K562 (cell line): ENCODE data around the gene ZNF503. TPM values are rescaled to one million over a fixed set of nuclear protein-coding genes. Genes with fewer than 3 reads are reported as not detected.
"Not testable (repeated sequence)": the region's sequence is repeated elsewhere in the genome, so short reads cannot be mapped to it uniquely, and the experiment has no call there.

Source experiments
- ATAC-seq: fragments of 200-7000 bp; cut with Tn5 transposase; 3 replicates; pipeline ENCODE4 v1.9.1; 2020; ENCODE audit warnings: moderate library complexity
- BruUV-seq: library from RNA; stranded (reverse); fragments of 400-500 nt; replicated peaks from 2 replicates; lab custom pipeline; 2021; lab: Mats Ljungman, UMichigan
- CTCF ChIA-PET: fragments of 300-600 bp; formaldehyde crosslinking; extraction: SDS; loops from one replicate; lab custom pipeline; 2021; ENCODE audit warnings: low intra/inter-chr PET ratio; lab: Yijun Ruan, JAX
- POLR2A ChIA-PET: fragments of 300-600, 350-650 bp; sonication (Branson Sonifier 250); formaldehyde crosslinking; extraction: SDS; loops from one replicate; lab custom pipeline; 2021; ENCODE audit warnings: antibody characterized with exemption, inconsistent platforms; lab: Yijun Ruan, JAX
- DNase-seq, 4 experiments: peaks; one replicate each; pipeline versions ENCODE4 v3.0.0 to v3.0.0-alpha.2; 2011 to 2018; ENCODE audit warnings: low spot score in 3 of 4, mixed read lengths in 3 of 4; ENCODE audit errors: extremely low read depth in 1 of 4
- FAIRE-seq: peaks from 2 replicates; lab custom pipeline; 2011; peaks lifted over from hg19 to GRCh38; lab: Jason Lieb, UNC
- H2AFZ ChIP-seq: 2 replicates; pipeline ENCODE4 v1.6.0; 2011; ENCODE audit warnings: low read depth, low read length, control low read depth, inconsistent platforms
- H3K27ac ChIP-seq: fragments of 200-600 bp; 3 replicates; pipeline ENCODE4 v1.8.0; 2011; ENCODE audit warnings: low read depth, mild to moderate bottlenecking, control low read depth, inconsistent platforms, low read length, moderate library complexity, mixed read lengths; ENCODE audit errors: extremely low read depth
- H3K27me3 ChIP-seq, 2 experiments: fragments of 300-600 bp in 1 of 2; 2 replicates in 1 of 2; 3 replicates in 1 of 2; pipeline versions ENCODE4 v1.6.0 to v1.8.0; 2011; ENCODE audit warnings: inconsistent platforms in 2 of 2, low read length in 2 of 2, mild to moderate bottlenecking in 1 of 2, mixed read lengths in 1 of 2, moderate library complexity in 1 of 2; ENCODE audit not compliant: control insufficient read depth in 2 of 2, insufficient read depth in 2 of 2
- H3K36me3 ChIP-seq: fragments of 300-600 bp; 3 replicates; pipeline ENCODE4 v1.8.0; 2011; ENCODE audit warnings: mild to moderate bottlenecking, low read length, inconsistent platforms; ENCODE audit not compliant: control insufficient read depth, insufficient read depth
- H3K4me1 ChIP-seq, 2 experiments: fragments of 200-600 bp in 1 of 2; replicated peaks in 1 of 2; 2 replicates in 1 of 2; 3 replicates in 1 of 2; pipeline versions ENCODE4 v1.5.1 to v1.8.0; 2011; ENCODE audit warnings: inconsistent platforms in 2 of 2, low read length in 2 of 2, mild to moderate bottlenecking in 1 of 2, mixed read lengths in 1 of 2, moderate library complexity in 1 of 2; ENCODE audit not compliant: control insufficient read depth in 2 of 2, insufficient read depth in 2 of 2
- H3K4me2 ChIP-seq: 2 replicates; pipeline ENCODE4 v1.6.1; 2011; ENCODE audit warnings: low read length, control low read depth, inconsistent platforms, mixed read lengths; ENCODE audit not compliant: insufficient read depth
- H3K4me3 ChIP-seq: fragments of 200-600 bp; sonication (generic), shearing (Covaris generic); 2 replicates; pipeline ENCODE4 v1.5.1; 2016; ENCODE audit warnings: control low read depth, inconsistent platforms
- H3K79me2 ChIP-seq: fragments of 200-600 bp; 3 replicates; pipeline ENCODE4 v1.8.0; 2011; ENCODE audit warnings: low read length, inconsistent platforms; ENCODE audit not compliant: control insufficient read depth, insufficient read depth
- H3K9ac ChIP-seq, 2 experiments: 2 replicates each; pipeline versions ENCODE4 v1.6.0 to v1.6.1; 2011; ENCODE audit warnings: low read depth in 2 of 2, low read length in 2 of 2, control low read depth in 1 of 2, inconsistent platforms in 1 of 2, mild to moderate bottlenecking in 1 of 2, mixed read lengths in 1 of 2; ENCODE audit not compliant: insufficient read depth in 1 of 2
- H3K9me1 ChIP-seq: one replicate; pipeline ENCODE4 v1.6.0; 2011; ENCODE audit warnings: inconsistent platforms, mild to moderate bottlenecking, low read length, moderate library complexity; ENCODE audit not compliant: control insufficient read depth, insufficient read depth
- H3K9me3 ChIP-seq: replicated peaks from 2 replicates; pipeline ENCODE4 v1.5.1; 2011; ENCODE audit warnings: low read depth, low read length, inconsistent platforms; ENCODE audit not compliant: control insufficient read depth, insufficient read depth
- H4K20me1 ChIP-seq: replicated peaks from 2 replicates; pipeline ENCODE4 v1.6.1; 2011; ENCODE audit warnings: low read length, inconsistent platforms, mixed read lengths; ENCODE audit not compliant: control insufficient read depth, insufficient read depth
- C11orf30 ChIP-seq: fragments of 450-650 bp; IDR thresholded peaks from 2 replicates; pipeline ENCODE4 v1.6.1; 2016; ENCODE audit warnings: low read depth, mild to moderate bottlenecking
- CBX1 ChIP-seq: sonication (generic); IDR thresholded peaks from 2 replicates; pipeline ENCODE4 v1.6.1; 2016; ENCODE audit warnings: antibody characterized with exemption, low read depth, mild to moderate bottlenecking
- GATA2 ChIP-seq: sonication (generic); formaldehyde crosslinking; IDR thresholded peaks from 2 replicates; pipeline ENCODE4 v1.4.0; 2020; ENCODE audit warnings: mild to moderate bottlenecking, missing genetic modification reagents
- JUND ChIP-seq, 2 experiments: IDR thresholded peaks; 2 replicates in 1 of 2; 3 replicates in 1 of 2; pipeline ENCODE4 v1.6.1; 2011; ENCODE audit warnings: borderline replicate concordance in 2 of 2, low read depth in 2 of 2, low read length in 2 of 2, improper control_type of control experiment in 1 of 2, missing biosample characterization in 1 of 2, missing genetic modification characterization in 1 of 2, missing genetic modification reagents in 1 of 2
- MAFF ChIP-seq: IDR thresholded peaks from 2 replicates; pipeline ENCODE4 v1.6.1; 2012; ENCODE audit warnings: low read length, improper control_type of control experiment
- MAFG ChIP-seq: fragments of 450-650 bp; conservative IDR thresholded peaks from 2 replicates; pipeline ENCODE4 v1.6.1; 2016; ENCODE audit warnings: missing genetic modification characterization, missing compliant biosample characterization
- MAFK ChIP-seq: IDR thresholded peaks from 2 replicates; pipeline ENCODE4 v1.6.1; 2011; ENCODE audit warnings: low read length, improper control_type of control experiment
- NR2F6 ChIP-seq: fragments of 450-650 bp; formaldehyde crosslinking; IDR thresholded peaks from 2 replicates; pipeline ENCODE4 v1.4.0; 2020; ENCODE audit warnings: mild to moderate bottlenecking
- NR4A1 ChIP-seq, 2 experiments: fragments of 250-450 bp in 1 of 2; fragments of 450-650 bp in 1 of 2; sonication (Bioruptor Pico) in 1 of 2; IDR thresholded peaks; 2 replicates each; pipeline versions ENCODE4 v1.4.0 to v1.6.1; 2016 to 2020; ENCODE audit warnings: mild to moderate bottlenecking in 2 of 2, missing compliant biosample characterization in 1 of 2, missing genetic modification characterization in 1 of 2, moderate library complexity in 1 of 2
- SMAD2 ChIP-seq: fragments of 150-350 bp; IDR thresholded peaks from 2 replicates; pipeline ENCODE4 v1.6.1; 2014; ENCODE audit warnings: low read depth, mild to moderate bottlenecking, low read length
- ZNF316 ChIP-seq: fragments of 450-650 bp; IDR thresholded peaks from 2 replicates; pipeline ENCODE4 v1.6.1; 2016
- WGBS: fragments of 100-300 bp; shearing (Covaris generic); methylation state at CpG from one replicate; pipeline ENCODE4 v1.1.6; 2016; ENCODE audit warnings: low coverage, mixed read lengths; ENCODE audit not compliant: insufficient coverage; ENCODE audit errors: missing lambda C conversion rate; 5-methylcytosine and 5-hydroxymethylcytosine counted together
- in situ Hi-C: fragments of 300-500 bp; cut with MboI; formaldehyde crosslinking; loops from 4 replicates; pipeline ENCODE4 v1.15.0; 2018; ENCODE audit warnings: inconsistent platforms, mixed read lengths
- intact Hi-C: fragments of 100-400 bp; cut with micrococcal nuclease; formaldehyde crosslinking; loops from 2 replicates; pipeline ENCODE4 v1.14.2; 2022
- polyA plus RNA-seq, 8 experiments: library from polyadenylated mRNA; depleted of rRNA in 4 of 8; stranded (reverse) in 5 of 8; unstranded in 3 of 8; fragments of >200 nt; fragmentation: Nextera tagmentation in 2 of 8; fragmentation: Illumina TruSeq in 1 of 8; extraction: Ambion mirVana in 2 of 8; extraction: Trizol in 1 of 8; gene quantifications; 2 replicates each; pipeline versions ENCODE4 v1.2.1 to v1.2.3, GENCODE V29; 2011 to 2014; ENCODE audit warnings: inconsistent platforms in 1 of 8, missing spikeins in 1 of 8
- total RNA-seq, 7 experiments: library from RNA; depleted of rRNA in 6 of 7; stranded (reverse); fragments of >200 nt in 6 of 7; fragmentation: Illumina TruSeq in 2 of 7; extraction: Trizol in 2 of 7; gene quantifications; 2 replicates each; pipeline versions ENCODE4 v1.2.1 to v1.2.3, GENCODE V29; 2011 to 2021; ENCODE audit warnings: low replicate concordance in 1 of 7

Gene ZNF503
- total and polyA plus RNA-seq, 9 of the 15 experiments (the other 6 are each of a cell fraction or from before 2014, with no cell fraction given) = not detected

DNA sequence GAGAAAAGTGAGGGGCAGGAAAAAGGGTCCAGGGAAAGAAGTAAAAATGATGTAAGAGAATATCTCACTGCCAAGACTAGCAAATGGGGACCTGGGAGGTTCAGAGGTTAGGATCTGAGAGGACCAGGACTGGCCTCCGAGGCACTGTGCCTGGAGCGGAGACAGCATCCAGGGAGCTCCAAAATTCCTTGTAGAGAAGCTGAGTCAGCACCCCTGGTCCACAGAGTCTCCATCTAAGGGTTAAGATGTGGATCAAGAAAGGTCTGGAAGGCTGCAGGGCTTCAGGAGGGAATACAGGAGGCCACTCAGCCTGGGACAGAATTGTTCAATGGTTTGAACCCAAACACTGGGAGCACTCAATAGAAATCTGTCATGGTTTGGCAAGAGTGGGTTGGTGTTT is 30.6 kb downstream of the ZNF503 start:
- H3K79me2 ChIP-seq = no peaks in the 10 kb centered on the region
- CTCF ChIA-PET = no interaction called here
- no peaks in the 10 kb centered on the region for H3K9me3 ChIP-seq
- H3K36me3 ChIP-seq = no peaks in the 10 kb centered on the region
- peaks cover 8 to 30% of the 10 kb centered on the region in 2 experiments; a peak in 4 of 5 replicates for H3K27me3 ChIP-seq
- no peaks in the 10 kb centered on the region; the same call in 1 of the 2 replicates for H4K20me1 ChIP-seq
- H3K9me1 ChIP-seq = no peaks in the 10 kb centered on the region
- H3K4me3 ChIP-seq = no peak overlapping the region
- FAIRE-seq = no peak
- no peak overlapping the region for H3K27ac ChIP-seq
- H3K4me1 ChIP-seq = no peaks in the 10 kb centered on the region
- H3K4me2 ChIP-seq = no peak overlapping the region
- BruUV-seq = no TSS peak
- H3K9ac ChIP-seq = no peak overlapping the region
- no peak for ATAC-seq
- no peak for DNase-seq
- 5% methylated on average over 2 of the region's 2 CpGs for WGBS
- intact Hi-C loops = no loop called here
- no peak overlapping the region for H2AFZ ChIP-seq
- TF ChIP-seq GATA2 (no peak), JUND (IDR thresholded peaks at IDR 0.05; ENCODE audit: borderline replicate concordance, low read depth, low read length) (no peak), JUND (tag; IDR thresholded peaks at IDR 0.05; ENCODE audit: borderline replicate concordance, low read depth, low read length) (no peak), NR4A1 (CRISPR knock-in tag; IDR thresholded peaks at IDR 0.05) (no peak), NR4A1 (tag; IDR thresholded peaks at IDR 0.05) (no peak), CBX1 (no peak), MAFK (peak; percentile 41; the same call in 1 of the 2 replicates), C11orf30 (peak; percentile 57; the same call in 1 of the 2 replicates), SMAD2 (no peak), ZNF316 (peak; percentile 67), NR2F6 (CRISPR knock-in tag) (no peak), MAFF (peak; percentile 47), MAFG (tag) (peak; percentile 56)
- in situ Hi-C loops = no loop called here
- POLR2A ChIA-PET = interaction anchor here (0.6 kb wide), 1 partner anchor 12 kb away, joined by 3 read pairs; no protein-coding TSS in a partner anchor

- H3K9ac ChIP-seq, BruUV-seq, in situ Hi-C loops, H3K9me1 ChIP-seq, ATAC-seq, H3K9me3 ChIP-seq, POLR2A ChIA-PET, FAIRE-seq, H3K79me2 ChIP-seq, CTCF ChIA-PET, H3K4me3 ChIP-seq, H3K36me3 ChIP-seq, H3K27ac ChIP-seq, intact Hi-C loops, H2AFZ ChIP-seq, DNase-seq, H3K4me2 ChIP-seq, H4K20me1 ChIP-seq, H3K4me1 ChIP-seq: not testable (repeated sequence)
- 2% methylated on average over 9 of the region's 9 CpGs for WGBS
- peaks cover 13 to 37% of the 10 kb centered on the region in 2 experiments for H3K27me3 ChIP-seq
These were observed 31.7 kb downstream of the ZNF503 start for GRCh38 chr10:75369838-75370237.
